A172 (cell line): ENCODE measurements around the gene PCDHA6. TPM values are rescaled to one million over a fixed set of nuclear protein-coding genes. Genes with fewer than 3 reads are reported as not detected.
"Not testable (repeated sequence)": the region's sequence is repeated elsewhere in the genome, so short reads cannot be mapped to it uniquely, and the experiment has no call there.

ENCODE experiments used
- DNase-seq: peaks from one replicate; pipeline ENCODE4 v3.0.0-alpha.2; 2015; ENCODE audit warnings: low spot score
- total RNA-seq: library from RNA; depleted of rRNA; stranded (reverse); fragments of >200 nt; shearing (Covaris generic); gene quantifications from 2 replicates; pipeline ENCODE4 v1.2.3, GENCODE V29; 2014; rRNA removed

The PCDHA6 gene
- total RNA-seq, 1 experiment from 2014 or later: 0.43 TPM

DNA sequence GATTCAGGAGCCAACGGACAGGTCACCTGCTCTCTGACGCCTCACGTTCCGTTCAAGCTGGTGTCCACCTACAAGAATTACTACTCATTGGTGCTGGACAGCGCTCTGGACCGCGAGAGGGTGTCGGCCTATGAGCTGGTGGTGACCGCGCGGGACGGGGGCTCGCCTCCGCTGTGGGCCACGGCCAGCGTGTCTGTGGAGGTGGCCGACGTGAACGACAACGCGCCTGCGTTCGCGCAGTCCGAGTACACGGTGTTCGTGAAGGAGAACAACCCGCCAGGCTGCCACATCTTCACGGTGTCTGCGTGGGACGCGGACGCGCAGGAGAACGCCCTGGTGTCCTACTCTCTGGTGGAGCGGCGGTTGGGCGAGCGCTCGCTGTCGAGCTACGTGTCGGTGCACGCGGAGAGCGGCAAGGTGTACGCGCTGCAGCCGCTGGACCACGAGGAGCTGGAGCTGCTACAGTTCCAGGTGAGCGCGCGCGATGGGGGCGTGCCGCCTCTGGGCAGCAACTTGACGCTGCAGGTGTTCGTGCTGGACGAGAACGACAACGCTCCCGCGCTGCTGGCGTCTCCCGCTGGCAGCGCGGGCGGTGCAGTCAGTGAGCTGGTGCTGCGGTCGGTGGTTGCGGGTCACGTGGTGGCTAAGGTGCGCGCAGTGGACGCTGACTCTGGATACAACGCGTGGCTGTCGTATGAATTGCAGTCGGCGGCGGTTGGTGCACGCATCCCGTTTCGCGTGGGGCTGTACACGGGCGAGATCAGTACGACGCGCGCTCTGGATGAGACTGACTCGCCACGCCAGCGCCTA lies 29.6 kb downstream of the PCDHA6 start:
- no peak for DNase-seq

DNA sequence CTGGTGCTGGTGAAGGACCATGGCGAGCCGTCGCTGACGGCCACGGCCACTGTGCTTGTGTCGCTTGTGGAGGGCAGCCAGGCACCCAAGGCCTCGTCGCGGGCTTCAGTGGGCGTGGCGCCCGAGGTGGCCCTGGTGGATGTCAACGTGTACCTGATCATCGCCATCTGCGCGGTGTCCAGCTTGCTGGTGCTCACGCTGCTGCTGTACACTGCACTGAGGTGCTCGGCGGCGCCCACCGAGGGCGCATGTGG lies 30.2 kb downstream of the PCDHA6 start:
- DNase-seq: no peak

DNA sequence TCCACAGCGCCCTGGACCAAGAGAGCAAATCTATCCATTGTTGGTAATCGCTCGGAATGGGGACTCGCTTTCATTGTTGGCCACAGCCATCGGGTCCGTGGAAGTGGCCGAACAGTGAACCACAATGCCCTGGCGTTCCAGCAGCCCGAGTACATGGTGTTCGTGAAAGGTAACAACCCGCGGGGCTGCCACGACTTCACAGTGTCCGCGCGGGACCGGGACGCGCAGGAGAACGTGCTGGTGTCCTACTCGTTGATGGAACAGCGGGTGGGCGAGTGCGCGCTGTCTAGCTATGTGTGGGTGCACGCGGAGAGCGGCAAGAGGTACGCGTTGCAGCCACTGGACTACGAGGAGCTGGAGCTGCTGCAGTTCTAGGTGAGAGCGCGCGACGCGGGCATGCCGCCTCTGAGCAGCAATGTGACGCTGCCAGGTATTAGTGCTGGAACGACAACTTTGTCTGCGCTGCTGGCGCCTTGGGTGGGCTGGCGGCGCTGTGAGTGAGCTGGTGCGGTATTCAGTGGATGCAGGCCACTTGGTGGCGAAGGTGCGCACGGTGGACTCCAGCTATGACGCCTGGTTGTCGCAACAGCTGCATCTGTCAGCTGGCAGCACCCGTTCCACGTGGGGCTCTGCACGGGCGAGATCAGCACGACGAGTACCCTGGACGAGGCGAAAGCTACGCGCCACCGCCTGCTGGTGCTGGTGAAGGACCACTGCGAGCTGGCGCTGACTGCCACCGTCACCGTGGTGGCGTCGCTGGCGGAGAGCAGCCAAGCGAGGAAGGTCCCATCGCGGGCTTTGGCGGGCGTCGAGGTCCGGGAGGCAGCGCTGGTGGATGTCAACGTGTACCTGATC lies 34.9 kb downstream of the PCDHA6 start:
- no peak for DNase-seq

DNA sequence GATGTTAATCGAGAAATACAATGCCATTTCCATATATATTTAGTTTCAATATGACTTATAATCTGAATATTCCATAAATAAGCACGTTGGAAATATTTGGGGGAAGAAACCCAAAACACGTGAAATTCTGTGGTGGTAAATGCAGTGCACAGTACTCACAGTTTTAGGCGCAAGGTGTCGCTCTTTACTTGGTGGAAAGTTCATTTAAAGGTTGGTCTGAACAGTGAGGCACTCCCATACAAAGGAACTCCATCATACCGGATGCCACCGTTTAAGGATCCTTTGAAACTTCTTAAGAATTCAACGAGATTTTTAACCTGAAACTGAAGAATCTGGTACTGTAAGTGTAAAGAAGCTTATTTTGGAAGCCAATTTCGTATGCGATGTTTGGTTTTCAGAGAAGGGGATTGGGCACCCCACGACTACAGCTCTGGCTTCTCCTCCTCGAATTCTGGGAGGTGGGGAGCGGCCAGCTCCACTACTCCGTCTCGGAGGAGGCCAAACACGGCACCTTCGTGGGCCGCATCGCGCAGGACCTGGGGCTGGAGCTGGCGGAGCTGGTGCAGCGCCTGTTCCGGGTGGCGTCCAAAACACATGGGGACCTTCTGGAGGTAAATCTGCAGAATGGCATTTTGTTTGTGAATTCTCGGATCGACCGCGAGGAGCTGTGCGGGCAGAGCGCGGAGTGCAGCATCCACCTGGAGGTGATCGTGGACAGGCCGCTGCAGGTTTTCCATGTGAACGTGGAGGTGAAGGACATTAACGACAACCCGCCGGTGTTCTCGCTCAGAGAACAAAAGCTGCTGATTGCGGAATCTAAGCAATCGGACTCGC lies 41.2 kb downstream of the PCDHA6 start, which contains the start of gene PCDHA11:
Gene PCDHA11 (plus strand): TSS at position 237 of the 834 bp plus-strand sequence. CDS start 147 bp downstream, at position 384.
- DNase-seq: no peak

DNA sequence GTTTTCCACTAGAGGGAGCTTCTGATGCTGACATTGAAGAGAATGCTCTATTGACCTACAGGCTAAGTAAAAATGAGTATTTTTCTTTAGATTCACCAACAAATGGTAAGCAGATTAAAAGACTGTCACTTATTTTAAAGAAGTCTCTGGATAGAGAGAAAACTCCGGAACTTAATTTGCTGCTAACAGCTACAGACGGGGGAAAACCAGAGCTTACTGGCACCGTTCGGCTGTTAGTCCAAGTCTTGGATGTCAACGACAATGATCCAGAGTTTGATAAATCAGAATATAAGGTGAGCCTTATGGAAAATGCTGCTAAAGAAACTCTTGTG lies 41.8 kb downstream of the PCDHA6 start:
- DNase-seq: no peak

DNA sequence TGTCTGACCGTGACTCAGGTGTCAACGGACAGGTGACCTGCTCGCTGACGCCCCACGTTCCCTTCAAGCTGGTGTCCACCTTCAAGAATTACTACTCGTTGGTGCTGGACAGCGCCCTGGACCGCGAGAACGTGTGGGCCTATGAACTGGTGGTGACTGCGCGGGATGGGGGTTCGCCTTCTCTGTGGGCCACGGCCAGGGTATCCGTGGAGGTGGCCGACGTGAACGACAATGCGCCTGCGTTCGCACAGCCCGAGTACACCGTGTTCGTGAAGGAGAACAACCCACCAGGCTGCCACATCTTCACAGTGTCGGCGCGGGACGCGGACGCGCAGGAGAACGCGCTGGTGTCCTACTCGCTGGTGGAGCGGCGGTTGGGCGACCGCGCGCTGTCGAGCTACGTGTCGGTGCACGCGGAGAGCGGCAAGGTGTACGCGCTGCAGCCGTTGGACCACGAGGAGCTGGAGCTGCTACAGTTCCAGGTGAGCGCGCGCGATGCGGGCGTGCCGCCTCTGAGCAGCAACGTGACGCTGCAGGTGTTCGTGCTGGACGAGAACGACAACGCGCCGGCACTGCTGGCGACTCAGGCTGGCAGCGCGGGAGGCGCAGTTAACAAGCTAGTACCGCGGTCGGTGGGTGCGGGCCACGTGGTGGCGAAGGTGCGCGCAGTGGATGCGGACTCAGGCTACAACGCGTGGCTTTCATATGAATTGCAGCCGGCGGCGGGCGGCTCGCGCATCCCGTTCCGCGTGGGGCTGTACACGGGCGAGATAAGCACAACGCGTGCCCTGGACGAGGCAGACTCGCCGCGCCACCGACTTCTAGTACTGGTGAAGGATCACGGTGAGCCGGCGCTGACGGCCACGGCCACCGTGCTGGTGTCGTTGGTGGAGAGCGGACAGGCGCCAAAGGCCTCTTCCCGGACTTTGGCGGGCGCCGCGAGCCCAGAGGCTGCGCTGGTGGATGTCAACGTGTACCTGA lies 42.8 kb downstream of the PCDHA6 start:
- no peak for DNase-seq

DNA sequence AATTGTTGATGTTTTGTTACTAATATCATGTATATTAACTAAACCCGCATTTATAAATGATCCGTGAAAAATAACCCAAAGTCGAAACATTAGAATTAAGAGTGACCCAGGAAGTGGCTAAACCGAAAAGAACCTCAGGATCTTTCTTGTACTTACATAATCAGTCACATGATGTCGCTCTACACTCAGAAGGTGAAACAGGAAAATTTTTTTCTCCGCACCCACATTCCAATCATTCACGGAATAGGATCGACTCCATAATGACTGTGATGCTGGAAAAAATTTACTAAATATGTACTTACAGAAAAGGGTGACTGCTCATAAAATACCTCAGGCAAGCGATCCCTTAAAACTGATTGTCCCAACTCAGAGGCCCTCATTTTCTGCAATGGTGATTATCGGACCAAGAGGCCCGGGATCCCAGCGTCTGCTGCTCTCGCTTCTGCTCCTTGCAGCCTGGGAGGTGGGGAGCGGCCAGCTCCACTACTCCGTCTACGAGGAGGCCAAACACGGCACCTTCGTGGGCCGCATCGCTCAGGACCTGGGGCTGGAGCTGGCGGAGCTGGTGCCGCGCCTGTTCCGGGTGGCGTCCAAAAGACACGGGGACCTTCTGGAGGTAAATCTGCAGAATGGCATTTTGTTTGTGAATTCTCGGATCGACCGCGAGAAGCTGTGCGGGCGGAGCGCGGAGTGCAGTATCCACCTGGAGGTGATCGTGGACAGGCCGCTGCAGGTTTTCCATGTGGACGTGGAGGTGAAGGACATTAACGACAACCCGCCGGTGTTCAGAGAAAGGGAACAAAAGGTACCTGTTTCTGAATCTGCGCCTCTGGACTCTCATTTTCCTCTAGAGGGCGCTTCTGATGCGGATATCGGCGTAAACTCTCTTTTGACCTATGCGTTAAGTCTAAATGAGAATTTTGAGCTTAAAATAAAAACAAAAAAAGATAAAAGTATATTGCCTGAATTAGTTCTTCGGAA lies 47.6 kb downstream of the PCDHA6 start, which contains the start of gene PCDHA12:
Gene PCDHA12 (plus strand): TSS at position 224 of the 981 bp plus-strand sequence. CDS start 165 bp downstream, at position 389.
- peak; percentile 35 for DNase-seq

DNA sequence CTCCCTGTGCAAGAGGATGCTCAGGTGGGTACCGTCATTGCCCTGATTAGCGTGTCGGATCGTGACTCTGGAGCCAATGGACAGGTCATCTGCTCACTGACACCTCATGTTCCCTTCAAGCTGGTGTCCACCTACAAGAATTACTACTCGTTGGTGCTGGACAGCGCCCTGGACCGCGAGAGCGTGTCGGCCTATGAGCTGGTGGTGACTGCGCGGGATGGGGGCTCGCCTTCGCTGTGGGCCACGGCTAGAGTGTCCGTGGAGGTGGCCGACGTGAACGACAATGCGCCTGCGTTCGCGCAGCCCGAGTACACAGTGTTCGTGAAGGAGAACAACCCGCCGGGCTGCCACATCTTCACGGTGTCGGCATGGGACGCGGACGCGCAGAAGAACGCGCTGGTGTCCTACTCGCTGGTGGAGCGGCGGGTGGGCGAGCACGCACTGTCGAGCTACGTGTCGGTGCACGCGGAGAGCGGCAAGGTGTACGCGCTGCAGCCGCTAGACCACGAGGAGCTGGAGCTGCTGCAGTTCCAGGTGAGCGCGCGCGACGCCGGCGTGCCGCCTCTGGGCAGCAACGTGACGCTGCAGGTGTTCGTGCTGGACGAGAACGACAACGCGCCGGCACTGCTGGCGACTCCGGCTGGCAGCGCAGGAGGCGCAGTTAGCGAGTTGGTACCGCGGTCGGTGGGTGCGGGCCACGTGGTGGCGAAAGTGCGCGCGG lies 48.9 kb downstream of the PCDHA6 start:
- DNase-seq: not testable (repeated sequence)

DNA sequence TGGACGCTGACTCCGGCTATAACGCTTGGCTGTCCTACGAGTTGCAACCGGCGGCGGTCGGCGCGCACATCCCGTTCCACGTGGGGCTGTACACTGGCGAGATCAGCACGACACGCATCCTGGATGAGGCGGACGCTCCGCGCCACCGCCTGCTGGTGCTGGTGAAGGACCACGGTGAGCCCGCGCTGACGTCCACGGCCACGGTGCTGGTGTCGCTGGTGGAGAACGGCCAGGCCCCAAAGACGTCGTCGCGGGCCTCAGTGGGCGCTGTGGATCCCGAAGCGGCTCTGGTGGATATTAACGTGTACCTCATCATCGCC lies 49.5 kb downstream of the PCDHA6 start:
- no peak for DNase-seq

Other genes with a start within 250 kb of the PCDHA6 start
- 2.3 TPM in 1 of 2 replicates, not detected in the other for gene CD14, start 194.8 kb upstream of the PCDHA6 start, total RNA-seq
- gene TMCO6, start 188.5 kb upstream of the PCDHA6 start, total RNA-seq: 1.4 and 8.8 TPM in 2 replicates
- 112 and 115 TPM in 2 replicates for gene NDUFA2, start 180.3 kb upstream of the PCDHA6 start, total RNA-seq
- 147 and 211 TPM in 2 replicates for gene IK, start 180.1 kb upstream of the PCDHA6 start, total RNA-seq
- gene WDR55, start 163.1 kb upstream of the PCDHA6 start, total RNA-seq: 28.5 and 30.8 TPM in 2 replicates
- 1.5 TPM in 1 of 2 replicates, not detected in the other for gene DND1, start 154.4 kb upstream of the PCDHA6 start, total RNA-seq
- gene HARS1, start 136.6 kb upstream of the PCDHA6 start, total RNA-seq: 143 and 148 TPM in 2 replicates
- gene HARS2, start 136.5 kb upstream of the PCDHA6 start, total RNA-seq: 46.1 and 50.5 TPM in 2 replicates
- 91.8 and 100 TPM in 2 replicates for gene ZMAT2, start 127.5 kb upstream of the PCDHA6 start, total RNA-seq
- gene PCDHA1, start 41.8 kb upstream of the PCDHA6 start, total RNA-seq: 0.02 TPM in 1 of 2 replicates, not detected in the other
- gene PCDHA2, start 33.1 kb upstream of the PCDHA6 start, total RNA-seq: 0.03 and 0.81 TPM in 2 replicates
- gene PCDHA3, start 26.9 kb upstream of the PCDHA6 start, total RNA-seq: 2.9 and 3.2 TPM in 2 replicates
- gene PCDHA4, start 20.9 kb upstream of the PCDHA6 start, total RNA-seq: 1.9 and 2.6 TPM in 2 replicates
- 0.10 and 0.12 TPM in 2 replicates for gene PCDHA5, start 6.3 kb upstream of the PCDHA6 start, total RNA-seq
- 0.19 and 0.38 TPM in 2 replicates for gene PCDHA7, start 6.3 kb downstream of the PCDHA6 start, total RNA-seq
- gene PCDHA8, start 13.2 kb downstream of the PCDHA6 start, total RNA-seq: not detected in 2 replicates
- gene PCDHA9, start 20.4 kb downstream of the PCDHA6 start, total RNA-seq: 0.07 TPM in 1 of 2 replicates, not detected in the other
- 0.02 and 0.10 TPM in 2 replicates for gene PCDHA10, start 27.9 kb downstream of the PCDHA6 start, total RNA-seq
- 0.10 TPM in 1 of 2 replicates, not detected in the other for gene PCDHA11, start 41.0 kb downstream of the PCDHA6 start, total RNA-seq
- gene PCDHA12, start 47.3 kb downstream of the PCDHA6 start, total RNA-seq: 3.8 and 4.5 TPM in 2 replicates
- 0.26 TPM in 1 of 2 replicates, not detected in the other for gene PCDHA13, start 54.2 kb downstream of the PCDHA6 start, total RNA-seq
- gene PCDHAC1, start 98.3 kb downstream of the PCDHA6 start, total RNA-seq: 0.52 and 0.96 TPM in 2 replicates
- gene PCDHAC2, start 138.5 kb downstream of the PCDHA6 start, total RNA-seq: 3.2 and 5.1 TPM in 2 replicates
- gene PCDHB1, start 223.4 kb downstream of the PCDHA6 start, total RNA-seq: not detected in 2 replicates